Natural killer cell treated with Interleukin-12 subunit alpha and Interleukin-12 subunit beta and Interleukin-15 and Interleukin-18, amount 100 ng/mL, for 72 hours (primary cell): ENCODE measurements around the gene TLE3. TPM values are rescaled to one million over a fixed set of nuclear protein-coding genes. Genes with fewer than 3 reads are reported as not detected.

ENCODE experiments used
- ATAC-seq, 2 donors: fragments of 150-1000 bp; cut with Tn5 transposase in 1 of 2; sonication (Bioruptor Pico), chemical (Tn5 transposase) in 1 of 2; 2 replicates each; pipeline ENCODE4 v1.10.0; 2021
- DNase-seq: peaks from one replicate; pipeline ENCODE4 v3.0.0; 2022; ENCODE audit warnings: low spot score
- H3K27ac Mint-ChIP-seq, 2 donors: 1 replicate in 1 of 2; 2 replicates in 1 of 2; pipeline ENCODE4 v1.8.0; 2022; ENCODE audit warnings: mixed read lengths in 2 of 2, mild to moderate bottlenecking in 1 of 2, moderate library complexity in 1 of 2
- H3K27me3 Mint-ChIP-seq, 2 donors: 1 replicate in 1 of 2; 2 replicates in 1 of 2; pipeline ENCODE4 v1.8.0; 2022; ENCODE audit warnings: mixed read lengths in 2 of 2
- H3K36me3 Mint-ChIP-seq: one replicate; pipeline ENCODE4 v1.8.0; 2022; ENCODE audit warnings: mixed read lengths
- H3K4me1 Mint-ChIP-seq, 2 donors: 1 replicate in 1 of 2; 2 replicates in 1 of 2; pipeline ENCODE4 v1.8.0; 2022; ENCODE audit warnings: low read depth in 2 of 2, mixed read lengths in 2 of 2, mild to moderate bottlenecking in 1 of 2
- H3K4me3 Mint-ChIP-seq: one replicate; pipeline ENCODE4 v1.8.0; 2022; ENCODE audit warnings: mixed read lengths
- H3K9me3 Mint-ChIP-seq: 2 replicates; pipeline ENCODE4 v1.8.0; 2022; ENCODE audit warnings: mixed read lengths
- total RNA-seq, 2 donors: library from RNA; stranded (reverse); gene quantifications; one replicate each; pipeline ENCODE4 v1.2.3, GENCODE V29; 2022

TLE3 gene
- total RNA-seq, 2 donors from 2014 or later = 57.6 to 128 TPM

GRCh38 chr15:70001859-70002258, 95.9 kb downstream of the TLE3 start:
- H3K4me3 Mint-ChIP-seq = no peak overlapping the region
- no peak for DNase-seq
- H3K9me3 Mint-ChIP-seq = no peaks in the 10 kb centered on the region
- H3K36me3 Mint-ChIP-seq = peaks cover 8% of the 10 kb centered on the region
- H3K4me1 Mint-ChIP-seq = peaks cover 0 to 3% of the 10 kb centered on the region in 2 donors
- no peak overlapping the region for H3K27ac Mint-ChIP-seq
- ATAC-seq = no peak
- H3K27me3 Mint-ChIP-seq = peaks cover 15 to 21% of the 10 kb centered on the region in 2 donors

DNA sequence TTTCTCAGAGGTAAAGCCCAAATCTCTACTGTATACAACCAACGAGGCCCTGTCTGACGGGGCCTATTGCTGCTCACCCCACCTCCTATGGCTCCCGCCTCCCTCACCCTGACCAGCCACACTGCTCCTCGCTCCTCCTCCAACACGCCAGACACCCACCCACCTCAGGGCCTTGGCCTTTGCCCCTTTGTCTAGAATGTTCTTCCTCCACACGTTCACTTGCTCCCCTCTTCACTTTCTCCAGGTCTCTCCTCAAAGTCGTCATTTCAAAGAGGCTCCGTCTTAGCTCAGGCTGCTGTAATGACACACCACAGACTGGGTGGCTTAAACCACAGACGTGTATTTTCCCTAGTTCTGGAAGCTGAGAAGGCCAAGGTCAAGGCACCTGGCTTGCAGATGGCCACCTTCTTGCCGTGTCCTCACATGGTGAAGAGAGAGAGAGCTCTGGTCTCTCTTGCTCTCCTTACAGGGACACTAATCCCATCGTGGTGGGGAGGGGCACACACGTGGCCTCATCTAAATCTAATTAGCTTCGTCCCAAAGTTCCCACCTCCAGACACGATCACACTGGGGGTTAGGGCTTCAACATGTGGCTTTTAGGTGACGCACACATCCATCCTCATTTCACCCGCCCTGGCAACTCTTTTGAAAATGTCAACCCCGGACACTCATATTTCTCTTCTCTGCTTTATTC, 98.2 kb downstream of the TLE3 start:
- H3K36me3 Mint-ChIP-seq = peaks cover 8% of the 10 kb centered on the region
- H3K27me3 Mint-ChIP-seq = peaks cover 10 to 23% of the 10 kb centered on the region in 2 donors
- DNase-seq (no peak), ATAC-seq (no peak)
- no peak overlapping the region for H3K27ac Mint-ChIP-seq
- H3K4me3 Mint-ChIP-seq = no peak overlapping the region
- H3K4me1 Mint-ChIP-seq = peaks cover 0 to 3% of the 10 kb centered on the region in 2 donors
- no peaks in the 10 kb centered on the region for H3K9me3 Mint-ChIP-seq

GRCh38 chr15:69998541-69999391, 99.0 kb downstream of the TLE3 start:
- H3K27ac Mint-ChIP-seq = no peak overlapping the region
- no peaks in the 10 kb centered on the region for H3K9me3 Mint-ChIP-seq
- H3K4me1 Mint-ChIP-seq = peaks cover 0 to 3% of the 10 kb centered on the region in 2 donors
- DNase-seq (no peak), ATAC-seq (no peak)
- H3K36me3 Mint-ChIP-seq = peaks cover 8% of the 10 kb centered on the region
- H3K4me3 Mint-ChIP-seq = no peak overlapping the region
- peaks cover 10 to 23% of the 10 kb centered on the region in 2 donors for H3K27me3 Mint-ChIP-seq

GRCh38 chr15:69997813-69998212, 99.9 kb downstream of the TLE3 start:
- Mint-ChIP-seq H3K4me1 (peaks cover 0 to 3% of the 10 kb centered on the region in 2 donors), H3K9me3 (no peaks in the 10 kb centered on the region), H3K27ac (no peak overlapping the region), H3K36me3 (peaks cover under 1% of the 10 kb centered on the region), H3K27me3 (peaks cover 10 to 23% of the 10 kb centered on the region in 2 donors), H3K4me3 (no peak overlapping the region)
- DNase-seq (no peak), ATAC-seq (no peak)
